ENCODE measurements around the gene CAPN1. TPM values are rescaled to one million over a fixed set of nuclear protein-coding genes. Genes with fewer than 3 reads are reported as not detected.

CAPN1 gene
- total and polyA plus RNA-seq, 9 of the 15 experiments (the other 6 are each of a cell fraction or from before 2014, with no cell fraction given): 3.5 to 199 (median 61.6) TPM

DNA sequence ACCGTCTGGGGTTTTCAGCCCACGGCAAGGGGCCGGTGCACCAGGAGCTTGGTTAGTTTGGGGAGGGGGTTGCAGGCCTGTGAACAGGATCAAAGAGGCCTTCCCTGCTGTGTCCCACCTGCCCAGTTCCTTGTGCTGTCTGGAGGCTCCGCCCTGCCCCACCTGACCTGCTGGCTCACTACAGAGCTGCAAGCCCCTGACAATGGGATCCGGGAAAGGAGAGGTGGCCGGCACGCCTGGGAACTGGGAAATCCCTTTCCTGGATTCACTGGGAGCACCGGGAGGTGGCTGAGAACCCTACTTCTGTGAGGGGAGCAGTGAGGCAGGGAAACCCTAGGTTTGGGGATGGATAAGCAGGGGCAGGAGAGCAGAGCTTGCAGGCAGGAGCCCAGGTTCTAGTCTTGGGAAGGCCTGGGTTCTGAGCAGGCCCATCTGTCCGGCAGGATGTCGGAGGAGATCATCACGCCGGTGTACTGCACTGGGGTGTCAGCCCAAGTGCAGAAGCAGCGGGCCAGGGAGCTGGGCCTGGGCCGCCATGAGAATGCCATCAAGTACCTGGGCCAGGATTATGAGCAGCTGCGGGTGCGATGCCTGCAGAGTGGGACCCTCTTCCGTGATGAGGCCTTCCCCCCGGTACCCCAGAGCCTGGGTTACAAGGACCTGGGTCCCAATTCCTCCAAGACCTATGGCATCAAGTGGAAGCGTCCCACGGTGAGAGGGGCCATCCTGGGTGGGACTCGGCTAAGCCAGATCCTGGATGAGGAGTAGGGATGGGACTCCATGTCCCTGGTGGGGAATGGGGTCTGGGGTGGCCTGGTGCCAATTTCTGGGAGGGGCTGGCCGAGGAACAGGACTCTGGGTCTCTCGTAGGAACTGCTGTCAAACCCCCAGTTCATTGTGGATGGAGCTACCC is 786 bp downstream of the CAPN1 start (continued):
- TF ChIP-seq HOXB6 (CRISPR knock-in tag; IDR thresholded peaks at IDR 0.05; ENCODE audit: borderline replicate concordance) (no peak), BRF1 (IDR thresholded peaks at IDR 0.05; ENCODE audit: borderline replicate concordance, extremely low read depth, insufficient read length) (no peak), NFIC (IDR thresholded peaks at IDR 0.05) (peak; percentile 52), TGIF2 (CRISPR knock-in tag; IDR thresholded peaks at IDR 0.05) (0 out of 2 replicates have a peak, but pooled peaks have one; percentile 64), ZNF695 (CRISPR knock-in tag; IDR thresholded peaks at IDR 0.05) (no peak), RBFOX2 (IDR thresholded peaks at IDR 0.05; ENCODE audit: low read depth, low read length) (peak; percentile 54; the same call in 1 of the 2 replicates), GATAD2A (IDR thresholded peaks at IDR 0.05) (no peak), NONO (IDR thresholded peaks at IDR 0.05; ENCODE audit: low read depth in 2 of 2, low read length in 1 of 2) (no peak), RBM39 (optimal IDR thresholded peaks at IDR 0.05; ENCODE audit: low read depth, low read length) (no peak), ZNF384 (IDR thresholded peaks at IDR 0.05; ENCODE audit: low read depth, low read length) (no peak), KLF16 (IDR thresholded peaks at IDR 0.05) (no peak), ATF1 (CRISPR knock-in tag; IDR thresholded peaks at IDR 0.05) (no peak), ATF1 (tag; IDR thresholded peaks at IDR 0.05) (no peak; the same call in 1 of the 2 replicates), RAD51 (IDR thresholded peaks at IDR 0.05; ENCODE audit: borderline replicate concordance, low read depth) (peak; percentile 10; the same call in 1 of the 2 replicates), RBM25 (IDR thresholded peaks at IDR 0.05; ENCODE audit: low read depth, low read length, severe bottlenecking) (no peak), BRD9 (IDR thresholded peaks at IDR 0.05; ENCODE audit: low read depth, partially characterized antibody) (no peak), ZZZ3 (IDR thresholded peaks at IDR 0.05) (no peak), ILK (tag; IDR thresholded peaks at IDR 0.05; ENCODE audit: borderline replicate concordance, low read depth) (no peak)
- TF ChIP-seq, protein P1, sequence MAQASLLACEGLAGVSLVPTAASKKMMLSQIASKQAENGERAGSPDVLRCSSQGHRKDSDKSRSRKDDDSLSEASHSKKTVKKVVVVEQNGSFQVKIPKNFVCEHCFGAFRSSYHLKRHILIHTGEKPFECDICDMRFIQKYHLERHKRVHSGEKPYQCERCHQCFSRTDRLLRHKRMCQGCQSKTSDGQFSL (CRISPR knock-in tag; IDR thresholded peaks at IDR 0.05): no peak
- TF ChIP-seq, protein P1 (tag; IDR thresholded peaks at IDR 0.05): no peak
- TF ChIP-seq, protein P2, sequence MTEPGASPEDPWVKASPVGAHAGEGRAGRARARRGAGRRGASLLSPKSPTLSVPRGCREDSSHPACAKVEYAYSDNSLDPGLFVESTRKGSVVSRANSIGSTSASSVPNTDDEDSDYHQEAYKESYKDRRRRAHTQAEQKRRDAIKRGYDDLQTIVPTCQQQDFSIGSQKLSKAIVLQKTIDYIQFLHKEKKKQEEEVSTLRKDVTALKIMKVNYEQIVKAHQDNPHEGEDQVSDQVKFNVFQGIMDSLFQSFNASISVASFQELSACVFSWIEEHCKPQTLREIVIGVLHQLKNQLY (CRISPR knock-in tag; conservative IDR thresholded peaks at IDR 0.05): no peak
- TF ChIP-seq, protein P3, sequence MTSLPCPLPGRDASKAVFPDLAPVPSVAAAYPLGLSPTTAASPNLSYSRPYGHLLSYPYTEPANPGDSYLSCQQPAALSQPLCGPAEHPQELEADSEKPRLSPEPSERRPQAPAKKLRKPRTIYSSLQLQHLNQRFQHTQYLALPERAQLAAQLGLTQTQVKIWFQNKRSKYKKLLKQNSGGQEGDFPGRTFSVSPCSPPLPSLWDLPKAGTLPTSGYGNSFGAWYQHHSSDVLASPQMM (CRISPR knock-in tag; IDR thresholded peaks at IDR 0.05): no peak
- TF ChIP-seq, protein P4, sequence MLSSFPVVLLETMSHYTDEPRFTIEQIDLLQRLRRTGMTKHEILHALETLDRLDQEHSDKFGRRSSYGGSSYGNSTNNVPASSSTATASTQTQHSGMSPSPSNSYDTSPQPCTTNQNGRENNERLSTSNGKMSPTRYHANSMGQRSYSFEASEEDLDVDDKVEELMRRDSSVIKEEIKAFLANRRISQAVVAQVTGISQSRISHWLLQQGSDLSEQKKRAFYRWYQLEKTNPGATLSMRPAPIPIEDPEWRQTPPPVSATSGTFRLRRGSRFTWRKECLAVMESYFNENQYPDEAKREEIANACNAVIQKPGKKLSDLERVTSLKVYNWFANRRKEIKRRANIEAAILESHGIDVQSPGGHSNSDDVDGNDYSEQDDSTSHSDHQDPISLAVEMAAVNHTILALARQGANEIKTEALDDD (IDR thresholded peaks at IDR 0.05): no peak
- TF ChIP-seq, protein P5, sequence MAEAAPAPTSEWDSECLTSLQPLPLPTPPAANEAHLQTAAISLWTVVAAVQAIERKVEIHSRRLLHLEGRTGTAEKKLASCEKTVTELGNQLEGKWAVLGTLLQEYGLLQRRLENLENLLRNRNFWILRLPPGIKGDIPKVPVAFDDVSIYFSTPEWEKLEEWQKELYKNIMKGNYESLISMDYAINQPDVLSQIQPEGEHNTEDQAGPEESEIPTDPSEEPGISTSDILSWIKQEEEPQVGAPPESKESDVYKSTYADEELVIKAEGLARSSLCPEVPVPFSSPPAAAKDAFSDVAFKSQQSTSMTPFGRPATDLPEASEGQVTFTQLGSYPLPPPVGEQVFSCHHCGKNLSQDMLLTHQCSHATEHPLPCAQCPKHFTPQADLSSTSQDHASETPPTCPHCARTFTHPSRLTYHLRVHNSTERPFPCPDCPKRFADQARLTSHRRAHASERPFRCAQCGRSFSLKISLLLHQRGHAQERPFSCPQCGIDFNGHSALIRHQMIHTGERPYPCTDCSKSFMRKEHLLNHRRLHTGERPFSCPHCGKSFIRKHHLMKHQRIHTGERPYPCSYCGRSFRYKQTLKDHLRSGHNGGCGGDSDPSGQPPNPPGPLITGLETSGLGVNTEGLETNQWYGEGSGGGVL (CRISPR knock-in tag; IDR thresholded peaks at IDR 0.05): no peak

Measured in K562 (cell line).